Calu3 (cell line): Measurements from ENCODE around the gene BOD1. TPM values are rescaled to one million over a fixed set of nuclear protein-coding genes. Genes with fewer than 3 reads are reported as not detected.

Experiments
- BruUV-seq: library from RNA; stranded (reverse); fragments of 400-500 nt; replicated peaks from 2 replicates; lab custom pipeline; 2021; lab: Mats Ljungman, UMichigan
- CTCF ChIA-PET: fragments of 300-600 bp; sonication (Branson Sonifier 250); formaldehyde crosslinking; loops from one replicate; lab custom pipeline; 2022; ENCODE audit warnings: antibody characterized with exemption; lab: Charles Lee
- DNase-seq: peaks from one replicate; pipeline ENCODE4 v3.0.0; 2022
- H3K27ac Mint-ChIP-seq: one replicate; pipeline ENCODE4 v1.8.0; 2022; ENCODE audit warnings: mixed read lengths; ENCODE audit not compliant: unreplicated experiment
- H3K27me3 Mint-ChIP-seq: one replicate; pipeline ENCODE4 v1.8.0; 2022; ENCODE audit warnings: mixed read lengths; ENCODE audit not compliant: unreplicated experiment
- H3K36me3 Mint-ChIP-seq: one replicate; pipeline ENCODE4 v1.8.0; 2022; ENCODE audit warnings: mild to moderate bottlenecking, moderate library complexity, mixed read lengths; ENCODE audit not compliant: insufficient read depth, unreplicated experiment
- H3K4me1 Mint-ChIP-seq: one replicate; pipeline ENCODE4 v1.8.0; 2022; ENCODE audit warnings: mild to moderate bottlenecking, low read depth, mixed read lengths; ENCODE audit not compliant: unreplicated experiment
- H3K4me3 Mint-ChIP-seq: one replicate; pipeline ENCODE4 v1.8.0; 2022; ENCODE audit warnings: mild to moderate bottlenecking, low read depth, moderate library complexity, mixed read lengths; ENCODE audit not compliant: unreplicated experiment
- H3K9me3 Mint-ChIP-seq: one replicate; pipeline ENCODE4 v1.8.0; 2022; ENCODE audit warnings: low read depth, mixed read lengths; ENCODE audit not compliant: unreplicated experiment
- intact Hi-C: fragments of 100-400 bp; cut with micrococcal nuclease; formaldehyde crosslinking; loops from one replicate; pipeline ENCODE4 v1.10.0; 2022; ENCODE audit not compliant: unreplicated experiment
- total RNA-seq: library from RNA; stranded (reverse); gene quantifications from 2 replicates; pipeline ENCODE4 v1.2.3, GENCODE V29; 2022
- TF ChIP-seq, protein P1 (sequence below): fragments of 200-600 bp; IDR thresholded peaks from one replicate; pipeline ENCODE4 v1.8.0; 2022; ENCODE audit warnings: antibody characterized with exemption; ENCODE audit not compliant: unreplicated experiment

BOD1 gene
- total RNA-seq, 1 experiment from 2014 or later = 92.8 TPM

DNA sequence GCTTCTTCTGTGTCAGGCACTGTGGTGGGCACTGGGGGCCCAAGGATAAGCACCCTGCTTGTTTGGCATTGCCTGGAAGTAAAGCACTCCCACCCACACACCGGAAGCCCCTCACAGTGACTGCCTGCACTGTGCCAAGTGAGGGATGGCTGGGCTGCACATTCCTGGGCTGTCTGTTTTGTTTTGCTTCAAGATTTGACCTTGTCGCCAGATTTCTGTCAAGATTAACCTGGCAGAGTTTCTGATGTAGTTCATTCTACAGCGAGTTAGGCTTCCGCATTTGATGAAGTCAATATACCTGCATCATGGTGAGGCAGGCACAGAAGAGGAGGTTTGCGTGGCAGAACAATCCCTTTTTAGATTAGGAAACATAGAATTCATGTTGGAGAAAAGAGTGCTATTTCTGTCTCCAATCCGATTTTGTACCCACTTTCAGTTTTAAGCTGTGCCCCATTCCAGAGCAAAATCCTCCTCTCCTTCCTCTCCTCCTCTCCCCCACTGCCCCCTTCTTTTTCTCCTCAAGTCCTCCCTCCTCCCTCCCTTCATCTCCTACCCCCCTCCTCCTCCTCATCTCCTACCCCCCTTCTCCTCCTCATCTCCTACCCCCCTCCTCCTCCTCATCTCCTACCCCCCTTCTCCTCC, 14.4 kb upstream of the BOD1 start:
- intact Hi-C loops = no loop called here

DNA sequence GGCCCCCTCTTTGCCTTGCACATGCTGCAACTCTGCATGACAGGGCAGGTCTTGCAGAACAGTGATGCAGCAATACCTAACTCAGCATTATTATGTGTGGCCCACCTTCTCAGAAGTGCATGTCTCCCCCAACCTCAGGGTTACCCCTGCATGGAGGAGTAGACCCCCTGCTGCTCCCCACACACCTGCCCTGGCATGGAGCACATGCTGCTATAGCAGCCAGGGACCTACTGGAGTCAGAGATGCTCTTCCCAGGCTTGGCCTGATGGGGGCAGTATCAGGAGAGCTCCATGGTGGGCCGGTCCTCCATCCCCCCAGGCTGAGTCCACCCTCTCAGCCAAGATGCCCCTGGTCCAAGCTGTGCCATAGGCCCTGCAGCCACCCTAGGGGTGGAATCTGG, 13.2 kb upstream of the BOD1 start:
- TF ChIP-seq, protein P1, sequence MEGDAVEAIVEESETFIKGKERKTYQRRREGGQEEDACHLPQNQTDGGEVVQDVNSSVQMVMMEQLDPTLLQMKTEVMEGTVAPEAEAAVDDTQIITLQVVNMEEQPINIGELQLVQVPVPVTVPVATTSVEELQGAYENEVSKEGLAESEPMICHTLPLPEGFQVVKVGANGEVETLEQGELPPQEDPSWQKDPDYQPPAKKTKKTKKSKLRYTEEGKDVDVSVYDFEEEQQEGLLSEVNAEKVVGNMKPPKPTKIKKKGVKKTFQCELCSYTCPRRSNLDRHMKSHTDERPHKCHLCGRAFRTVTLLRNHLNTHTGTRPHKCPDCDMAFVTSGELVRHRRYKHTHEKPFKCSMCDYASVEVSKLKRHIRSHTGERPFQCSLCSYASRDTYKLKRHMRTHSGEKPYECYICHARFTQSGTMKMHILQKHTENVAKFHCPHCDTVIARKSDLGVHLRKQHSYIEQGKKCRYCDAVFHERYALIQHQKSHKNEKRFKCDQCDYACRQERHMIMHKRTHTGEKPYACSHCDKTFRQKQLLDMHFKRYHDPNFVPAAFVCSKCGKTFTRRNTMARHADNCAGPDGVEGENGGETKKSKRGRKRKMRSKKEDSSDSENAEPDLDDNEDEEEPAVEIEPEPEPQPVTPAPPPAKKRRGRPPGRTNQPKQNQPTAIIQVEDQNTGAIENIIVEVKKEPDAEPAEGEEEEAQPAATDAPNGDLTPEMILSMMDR = peak; percentile 40
- Mint-ChIP-seq H3K4me1 (no peaks in the 10 kb centered on the region), H3K27me3 (peaks cover 48% of the 10 kb centered on the region), H3K27ac (no peak overlapping the region), H3K9me3 (peaks cover under 1% of the 10 kb centered on the region), H3K36me3 (no peaks in the 10 kb centered on the region), H3K4me3 (no peak overlapping the region)
- intact Hi-C loops = no loop called here
- no TSS peak for BruUV-seq
- peak; percentile 37 for DNase-seq
- CTCF ChIA-PET = interaction anchor here (1.0 to 1.3 kb wide), 2 partner anchors 258 to 334 kb away, joined by 3 to 6 read pairs; partner anchors contain the start of gene CPEB4

More for the DNA sequence above, 14.4 kb upstream of the BOD1 start:
- Mint-ChIP-seq H3K9me3 (peaks cover 3% of the 10 kb centered on the region), H3K4me3 (no peak overlapping the region), H3K27ac (no peak overlapping the region), H3K4me1 (no peaks in the 10 kb centered on the region), H3K27me3 (peaks cover 56% of the 10 kb centered on the region), H3K36me3 (no peaks in the 10 kb centered on the region)
- no TSS peak for BruUV-seq
- no peak for DNase-seq
- TF ChIP-seq, protein P1 = no peak
- CTCF ChIA-PET = no interaction called here

DNA sequence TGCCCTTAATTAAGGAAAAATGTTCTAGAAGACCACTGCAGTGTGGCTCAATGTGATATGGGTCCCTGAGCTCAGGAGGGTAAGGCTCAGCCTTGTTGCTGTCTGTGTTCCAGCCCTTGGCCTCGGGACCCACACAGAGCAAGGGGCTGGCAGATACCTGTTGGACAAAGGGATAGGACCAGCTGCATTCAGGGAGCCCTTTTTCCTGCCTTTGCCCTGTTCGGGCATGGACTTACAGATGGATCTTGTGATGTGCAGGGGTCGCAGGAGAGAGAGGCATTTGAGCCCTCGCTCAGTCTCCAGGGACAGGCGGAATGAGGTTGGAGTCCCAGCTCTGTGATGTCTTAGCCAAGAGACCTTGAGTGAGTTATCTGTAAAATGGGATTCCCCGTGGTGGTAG, 12.1 kb upstream of the BOD1 start:
- Mint-ChIP-seq H3K27me3 (peaks cover 42% of the 10 kb centered on the region), H3K36me3 (no peaks in the 10 kb centered on the region), H3K4me3 (no peak overlapping the region), H3K4me1 (no peaks in the 10 kb centered on the region), H3K27ac (no peak overlapping the region), H3K9me3 (no peaks in the 10 kb centered on the region)
- TF ChIP-seq, protein P1 = no peak
- no TSS peak for BruUV-seq
- no peak for DNase-seq
- CTCF ChIA-PET = interaction anchor here (0.7 kb wide), 1 partner anchor 138 kb away, joined by 3 read pairs; no protein-coding TSS in a partner anchor
- intact Hi-C loops = no loop called here

DNA sequence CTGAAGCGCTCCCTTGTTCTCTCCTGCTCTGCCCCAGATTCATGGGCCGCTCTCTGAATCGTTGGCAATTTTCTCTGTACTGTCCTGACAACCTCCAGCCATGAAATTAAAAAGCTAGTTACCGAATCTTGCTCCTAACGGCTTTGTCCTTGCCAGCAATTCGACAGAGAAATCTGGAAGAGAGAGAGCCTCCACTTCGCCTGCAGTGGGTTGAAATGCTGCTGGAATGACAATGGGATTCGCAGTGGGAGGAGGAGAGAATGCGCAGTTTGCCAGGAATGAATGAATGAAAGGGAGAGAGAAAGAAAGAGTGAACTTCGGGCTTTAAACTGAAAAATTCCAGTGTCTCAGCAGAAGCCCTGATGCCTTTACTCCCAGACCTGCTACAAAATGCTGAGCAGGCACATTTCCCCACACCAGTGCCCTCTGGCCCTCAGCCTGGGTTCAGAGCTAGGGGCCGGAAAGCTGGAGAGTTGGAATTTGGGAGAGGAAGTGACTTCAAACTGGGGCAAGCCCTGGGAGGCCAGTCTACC, 11.5 kb upstream of the BOD1 start:
- Mint-ChIP-seq H3K27me3 (peaks cover 42% of the 10 kb centered on the region), H3K27ac (no peak overlapping the region), H3K36me3 (no peaks in the 10 kb centered on the region), H3K9me3 (no peaks in the 10 kb centered on the region), H3K4me1 (no peaks in the 10 kb centered on the region), H3K4me3 (no peak overlapping the region)
- BruUV-seq = no TSS peak
- intact Hi-C loops = no loop called here
- TF ChIP-seq, protein P1 = no peak
- no peak for DNase-seq
- CTCF ChIA-PET = interaction anchor here (0.7 kb wide), 1 partner anchor 139 kb away, joined by 3 read pairs; no protein-coding TSS in a partner anchor
